ENCODE results near the gene PRSS53. TPM values are rescaled to one million over a fixed set of nuclear protein-coding genes. Genes with fewer than 3 reads are reported as not detected.

PRSS53 gene
- total and polyA plus RNA-seq, 2 experiments from 2014 or later: 0.36 to 2.7 TPM

DNA sequence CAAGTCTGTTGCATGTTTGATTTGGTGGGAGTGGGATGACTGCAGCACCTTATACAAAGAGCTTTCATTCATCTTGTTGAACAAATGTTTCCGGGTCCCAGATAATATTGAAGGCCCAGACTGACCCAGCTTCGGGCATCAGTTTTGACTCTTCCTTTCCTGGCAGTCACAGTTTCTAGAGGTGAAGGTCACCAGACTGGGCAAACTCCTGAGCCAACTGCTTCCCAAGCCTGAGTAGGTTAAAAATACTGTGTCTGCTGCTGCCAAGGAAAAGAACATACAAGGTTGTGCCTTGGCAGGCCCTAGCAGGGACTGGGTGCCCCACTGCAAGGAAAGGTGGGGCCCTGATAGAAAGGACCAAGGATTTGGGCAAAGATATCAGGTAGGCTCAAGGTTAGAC is 24.0 kb upstream of the PRSS53 start:
- Histone ChIP-seq H3K9me2 (ENCODE audit: insufficient read depth) (no peaks in the 10 kb centered on the region), H3K27ac (ENCODE audit: low read depth) (no peak overlapping the region), H3K4me1 (ENCODE audit: insufficient read depth) (peaks cover 3% of the 10 kb centered on the region; the same call in 1 of the 2 replicates), H3K36me3 (ENCODE audit: insufficient read depth) (no peaks in the 10 kb centered on the region), H3K4me3 (no peak overlapping the region), H4K20me1 (replicated peaks; ENCODE audit: insufficient read depth) (peaks cover 7% of the 10 kb centered on the region), H2AFZ (no peak overlapping the region), H3K27me3 (ENCODE audit: insufficient read depth) (no peaks in the 10 kb centered on the region), H3K4me2 (no peak overlapping the region), H3F3A (replicated peaks; ENCODE audit: low read depth) (peaks cover 15% of the 10 kb centered on the region; the same call in 1 of the 2 replicates), H3K79me2 (replicated peaks; ENCODE audit: insufficient read depth) (no peaks in the 10 kb centered on the region; the same call in 1 of the 2 replicates)
- H3K36me3 Mint-ChIP-seq (ENCODE audit: low read depth): peaks cover 30% of the 10 kb centered on the region
- TF ChIP-seq, protein P1, sequence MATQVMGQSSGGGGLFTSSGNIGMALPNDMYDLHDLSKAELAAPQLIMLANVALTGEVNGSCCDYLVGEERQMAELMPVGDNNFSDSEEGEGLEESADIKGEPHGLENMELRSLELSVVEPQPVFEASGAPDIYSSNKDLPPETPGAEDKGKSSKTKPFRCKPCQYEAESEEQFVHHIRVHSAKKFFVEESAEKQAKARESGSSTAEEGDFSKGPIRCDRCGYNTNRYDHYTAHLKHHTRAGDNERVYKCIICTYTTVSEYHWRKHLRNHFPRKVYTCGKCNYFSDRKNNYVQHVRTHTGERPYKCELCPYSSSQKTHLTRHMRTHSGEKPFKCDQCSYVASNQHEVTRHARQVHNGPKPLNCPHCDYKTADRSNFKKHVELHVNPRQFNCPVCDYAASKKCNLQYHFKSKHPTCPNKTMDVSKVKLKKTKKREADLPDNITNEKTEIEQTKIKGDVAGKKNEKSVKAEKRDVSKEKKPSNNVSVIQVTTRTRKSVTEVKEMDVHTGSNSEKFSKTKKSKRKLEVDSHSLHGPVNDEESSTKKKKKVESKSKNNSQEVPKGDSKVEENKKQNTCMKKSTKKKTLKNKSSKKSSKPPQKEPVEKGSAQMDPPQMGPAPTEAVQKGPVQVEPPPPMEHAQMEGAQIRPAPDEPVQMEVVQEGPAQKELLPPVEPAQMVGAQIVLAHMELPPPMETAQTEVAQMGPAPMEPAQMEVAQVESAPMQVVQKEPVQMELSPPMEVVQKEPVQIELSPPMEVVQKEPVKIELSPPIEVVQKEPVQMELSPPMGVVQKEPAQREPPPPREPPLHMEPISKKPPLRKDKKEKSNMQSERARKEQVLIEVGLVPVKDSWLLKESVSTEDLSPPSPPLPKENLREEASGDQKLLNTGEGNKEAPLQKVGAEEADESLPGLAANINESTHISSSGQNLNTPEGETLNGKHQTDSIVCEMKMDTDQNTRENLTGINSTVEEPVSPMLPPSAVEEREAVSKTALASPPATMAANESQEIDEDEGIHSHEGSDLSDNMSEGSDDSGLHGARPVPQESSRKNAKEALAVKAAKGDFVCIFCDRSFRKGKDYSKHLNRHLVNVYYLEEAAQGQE (IDR thresholded peaks at IDR 0.05; ENCODE audit: unreplicated experiment): no peak
- TF ChIP-seq POLR2AphosphoS5 (IDR thresholded peaks at IDR 0.05; ENCODE audit: low read depth) (no peak), ZNF331 (CRISPR knock-in tag; IDR thresholded peaks at IDR 0.05; ENCODE audit: low read depth) (no peak), STAT1 (IDR thresholded peaks at IDR 0.05; ENCODE audit: unreplicated experiment) (no peak), NANOG (IDR thresholded peaks at IDR 0.05; ENCODE audit: borderline replicate concordance) (no peak), EZH2phosphoT487 (IDR thresholded peaks at IDR 0.05; ENCODE audit: unreplicated experiment) (no peak), EZH2 (IDR thresholded peaks at IDR 0.05; ENCODE audit: low read depth, unreplicated experiment) (no peak), CREB1 (CRISPR knock-in tag; IDR thresholded peaks at IDR 0.05; ENCODE audit: low read depth) (no peak), JUNB (IDR thresholded peaks at IDR 0.05; ENCODE audit: unreplicated experiment) (no peak)
- TF ChIP-seq, protein P2, sequence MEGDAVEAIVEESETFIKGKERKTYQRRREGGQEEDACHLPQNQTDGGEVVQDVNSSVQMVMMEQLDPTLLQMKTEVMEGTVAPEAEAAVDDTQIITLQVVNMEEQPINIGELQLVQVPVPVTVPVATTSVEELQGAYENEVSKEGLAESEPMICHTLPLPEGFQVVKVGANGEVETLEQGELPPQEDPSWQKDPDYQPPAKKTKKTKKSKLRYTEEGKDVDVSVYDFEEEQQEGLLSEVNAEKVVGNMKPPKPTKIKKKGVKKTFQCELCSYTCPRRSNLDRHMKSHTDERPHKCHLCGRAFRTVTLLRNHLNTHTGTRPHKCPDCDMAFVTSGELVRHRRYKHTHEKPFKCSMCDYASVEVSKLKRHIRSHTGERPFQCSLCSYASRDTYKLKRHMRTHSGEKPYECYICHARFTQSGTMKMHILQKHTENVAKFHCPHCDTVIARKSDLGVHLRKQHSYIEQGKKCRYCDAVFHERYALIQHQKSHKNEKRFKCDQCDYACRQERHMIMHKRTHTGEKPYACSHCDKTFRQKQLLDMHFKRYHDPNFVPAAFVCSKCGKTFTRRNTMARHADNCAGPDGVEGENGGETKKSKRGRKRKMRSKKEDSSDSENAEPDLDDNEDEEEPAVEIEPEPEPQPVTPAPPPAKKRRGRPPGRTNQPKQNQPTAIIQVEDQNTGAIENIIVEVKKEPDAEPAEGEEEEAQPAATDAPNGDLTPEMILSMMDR (conservative IDR thresholded peaks at IDR 0.05; ENCODE audit: low read depth in 2 of 2): no peak
- TF ChIP-seq, protein P3, sequence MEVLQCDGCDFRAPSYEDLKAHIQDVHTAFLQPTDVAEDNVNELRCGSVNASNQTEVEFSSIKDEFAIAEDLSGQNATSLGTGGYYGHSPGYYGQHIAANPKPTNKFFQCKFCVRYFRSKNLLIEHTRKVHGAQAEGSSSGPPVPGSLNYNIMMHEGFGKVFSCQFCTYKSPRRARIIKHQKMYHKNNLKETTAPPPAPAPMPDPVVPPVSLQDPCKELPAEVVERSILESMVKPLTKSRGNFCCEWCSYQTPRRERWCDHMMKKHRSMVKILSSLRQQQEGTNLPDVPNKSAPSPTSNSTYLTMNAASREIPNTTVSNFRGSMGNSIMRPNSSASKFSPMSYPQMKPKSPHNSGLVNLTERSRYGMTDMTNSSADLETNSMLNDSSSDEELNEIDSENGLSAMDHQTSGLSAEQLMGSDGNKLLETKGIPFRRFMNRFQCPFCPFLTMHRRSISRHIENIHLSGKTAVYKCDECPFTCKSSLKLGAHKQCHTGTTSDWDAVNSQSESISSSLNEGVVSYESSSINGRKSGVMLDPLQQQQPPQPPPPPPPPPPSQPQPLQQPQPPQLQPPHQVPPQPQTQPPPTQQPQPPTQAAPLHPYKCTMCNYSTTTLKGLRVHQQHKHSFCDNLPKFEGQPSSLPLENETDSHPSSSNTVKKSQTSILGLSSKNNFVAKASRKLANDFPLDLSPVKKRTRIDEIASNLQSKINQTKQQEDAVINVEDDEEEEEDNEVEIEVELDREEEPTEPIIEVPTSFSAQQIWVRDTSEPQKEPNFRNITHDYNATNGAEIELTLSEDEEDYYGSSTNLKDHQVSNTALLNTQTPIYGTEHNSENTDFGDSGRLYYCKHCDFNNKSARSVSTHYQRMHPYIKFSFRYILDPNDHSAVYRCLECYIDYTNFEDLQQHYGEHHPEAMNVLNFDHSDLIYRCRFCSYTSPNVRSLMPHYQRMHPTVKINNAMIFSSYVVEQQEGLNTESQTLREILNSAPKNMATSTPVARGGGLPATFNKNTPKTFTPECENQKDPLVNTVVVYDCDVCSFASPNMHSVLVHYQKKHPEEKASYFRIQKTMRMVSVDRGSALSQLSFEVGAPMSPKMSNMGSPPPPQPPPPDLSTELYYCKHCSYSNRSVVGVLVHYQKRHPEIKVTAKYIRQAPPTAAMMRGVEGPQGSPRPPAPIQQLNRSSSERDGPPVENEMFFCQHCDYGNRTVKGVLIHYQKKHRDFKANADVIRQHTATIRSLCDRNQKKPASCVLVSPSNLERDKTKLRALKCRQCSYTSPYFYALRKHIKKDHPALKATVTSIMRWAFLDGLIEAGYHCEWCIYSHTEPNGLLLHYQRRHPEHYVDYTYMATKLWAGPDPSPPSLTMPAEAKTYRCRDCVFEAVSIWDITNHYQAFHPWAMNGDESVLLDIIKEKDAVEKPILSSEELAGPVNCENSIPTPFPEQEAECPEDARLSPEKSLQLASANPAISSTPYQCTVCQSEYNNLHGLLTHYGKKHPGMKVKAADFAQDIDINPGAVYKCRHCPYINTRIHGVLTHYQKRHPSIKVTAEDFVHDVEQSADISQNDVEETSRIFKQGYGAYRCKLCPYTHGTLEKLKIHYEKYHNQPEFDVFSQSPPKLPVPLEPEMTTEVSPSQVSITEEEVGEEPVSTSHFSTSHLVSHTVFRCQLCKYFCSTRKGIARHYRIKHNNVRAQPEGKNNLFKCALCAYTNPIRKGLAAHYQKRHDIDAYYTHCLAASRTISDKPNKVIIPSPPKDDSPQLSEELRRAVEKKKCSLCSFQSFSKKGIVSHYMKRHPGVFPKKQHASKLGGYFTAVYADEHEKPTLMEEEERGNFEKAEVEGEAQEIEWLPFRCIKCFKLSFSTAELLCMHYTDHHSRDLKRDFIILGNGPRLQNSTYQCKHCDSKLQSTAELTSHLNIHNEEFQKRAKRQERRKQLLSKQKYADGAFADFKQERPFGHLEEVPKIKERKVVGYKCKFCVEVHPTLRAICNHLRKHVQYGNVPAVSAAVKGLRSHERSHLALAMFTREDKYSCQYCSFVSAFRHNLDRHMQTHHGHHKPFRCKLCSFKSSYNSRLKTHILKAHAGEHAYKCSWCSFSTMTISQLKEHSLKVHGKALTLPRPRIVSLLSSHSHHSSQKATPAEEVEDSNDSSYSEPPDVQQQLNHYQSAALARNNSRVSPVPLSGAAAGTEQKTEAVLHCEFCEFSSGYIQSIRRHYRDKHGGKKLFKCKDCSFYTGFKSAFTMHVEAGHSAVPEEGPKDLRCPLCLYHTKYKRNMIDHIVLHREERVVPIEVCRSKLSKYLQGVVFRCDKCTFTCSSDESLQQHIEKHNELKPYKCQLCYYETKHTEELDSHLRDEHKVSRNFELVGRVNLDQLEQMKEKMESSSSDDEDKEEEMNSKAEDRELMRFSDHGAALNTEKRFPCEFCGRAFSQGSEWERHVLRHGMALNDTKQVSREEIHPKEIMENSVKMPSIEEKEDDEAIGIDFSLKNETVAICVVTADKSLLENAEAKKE (CRISPR knock-in tag; IDR thresholded peaks at IDR 0.05): no peak
- TF ChIP-seq, protein P4, sequence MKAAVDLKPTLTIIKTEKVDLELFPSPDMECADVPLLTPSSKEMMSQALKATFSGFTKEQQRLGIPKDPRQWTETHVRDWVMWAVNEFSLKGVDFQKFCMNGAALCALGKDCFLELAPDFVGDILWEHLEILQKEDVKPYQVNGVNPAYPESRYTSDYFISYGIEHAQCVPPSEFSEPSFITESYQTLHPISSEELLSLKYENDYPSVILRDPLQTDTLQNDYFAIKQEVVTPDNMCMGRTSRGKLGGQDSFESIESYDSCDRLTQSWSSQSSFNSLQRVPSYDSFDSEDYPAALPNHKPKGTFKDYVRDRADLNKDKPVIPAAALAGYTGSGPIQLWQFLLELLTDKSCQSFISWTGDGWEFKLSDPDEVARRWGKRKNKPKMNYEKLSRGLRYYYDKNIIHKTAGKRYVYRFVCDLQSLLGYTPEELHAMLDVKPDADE (IDR thresholded peaks at IDR 0.05): no peak
- H3K27me3 Mint-ChIP-seq (ENCODE audit: insufficient read depth, low read depth, poor library complexity): peaks cover 16% of the 10 kb centered on the region
- ATAC-seq: no peak
- H3K4me3 Mint-ChIP-seq: no peak overlapping the region
- no peak overlapping the region for H3K27ac Mint-ChIP-seq
- peaks cover 6% of the 10 kb centered on the region; the same call in 1 of the 3 replicates for H3K4me1 Mint-ChIP-seq
- no peak for DNase-seq (ENCODE audit: low spot score)
- no peaks in the 10 kb centered on the region; the same call in 1 of the 3 replicates for H3K9me3 Mint-ChIP-seq
